ENCODE measurements around the gene ZC3H13.

Gene ZC3H13

GRCh38 chr13:45951166-45951565 lies 101.4 kb downstream of the ZC3H13 start:
- no peak overlapping the region for H3K4me3 ChIP-seq (ENCODE audit: low read length in 2 of 2)
- H3K36me3 ChIP-seq (ENCODE audit: control insufficient read depth in 2 of 2, insufficient read depth in 2 of 2, low read length in 2 of 2), result peaks cover 1 to 4% of the 10 kb centered on the region in 2 donors
- no peak overlapping the region for H3K27ac ChIP-seq (ENCODE audit: low read depth in 2 of 2, low read length in 2 of 2)
- H3K9me3 ChIP-seq (ENCODE audit: control insufficient read depth in 2 of 2, low read length in 2 of 2), result no peaks in the 10 kb centered on the region
- no peaks in the 10 kb centered on the region for H3K4me1 ChIP-seq (ENCODE audit: control insufficient read depth in 2 of 2, insufficient read depth in 2 of 2, low read length in 2 of 2)
- no peaks in the 10 kb centered on the region for H3K27me3 ChIP-seq (ENCODE audit: control insufficient read depth in 2 of 2, insufficient read depth in 2 of 2, low read length in 2 of 2)
- H3K9ac ChIP-seq (ENCODE audit: low read depth in 1 of 2, low read length in 2 of 2), result no peak overlapping the region

- no peak overlapping the region for H3K9ac ChIP-seq (ENCODE audit: low read depth in 1 of 2, low read length in 2 of 2)
- H3K36me3 ChIP-seq (ENCODE audit: control insufficient read depth in 2 of 2, insufficient read depth in 2 of 2, low read length in 2 of 2), result no peaks in the 10 kb centered on the region
- no peak overlapping the region for H3K27ac ChIP-seq (ENCODE audit: low read depth in 2 of 2, low read length in 2 of 2)
- H3K27me3 ChIP-seq (ENCODE audit: control insufficient read depth in 2 of 2, insufficient read depth in 2 of 2, low read length in 2 of 2), result no peaks in the 10 kb centered on the region
- no peak overlapping the region for H3K4me3 ChIP-seq (ENCODE audit: low read length in 2 of 2)
- no peaks in the 10 kb centered on the region for H3K9me3 ChIP-seq (ENCODE audit: control insufficient read depth in 2 of 2, low read length in 2 of 2)
- H3K4me1 ChIP-seq (ENCODE audit: control insufficient read depth in 2 of 2, insufficient read depth in 2 of 2, low read length in 2 of 2), result no peaks in the 10 kb centered on the region
Observed at GRCh38 chr13:45950386-45951000, 102.1 kb downstream of the ZC3H13 start.

GRCh38 chr13:45949161-45949560 lies 103.4 kb downstream of the ZC3H13 start:
- no peaks in the 10 kb centered on the region for H3K36me3 ChIP-seq (ENCODE audit: control insufficient read depth in 2 of 2, insufficient read depth in 2 of 2, low read length in 2 of 2)
- no peak overlapping the region for H3K9ac ChIP-seq (ENCODE audit: low read depth in 1 of 2, low read length in 2 of 2)
- H3K4me3 ChIP-seq (ENCODE audit: low read length in 2 of 2), result no peak overlapping the region
- H3K9me3 ChIP-seq (ENCODE audit: control insufficient read depth in 2 of 2, low read length in 2 of 2), result no peaks in the 10 kb centered on the region
- H3K27ac ChIP-seq (ENCODE audit: low read depth in 2 of 2, low read length in 2 of 2), result no peak overlapping the region
- H3K4me1 ChIP-seq (ENCODE audit: control insufficient read depth in 2 of 2, insufficient read depth in 2 of 2, low read length in 2 of 2), result no peaks in the 10 kb centered on the region
- no peaks in the 10 kb centered on the region for H3K27me3 ChIP-seq (ENCODE audit: control insufficient read depth in 2 of 2, insufficient read depth in 2 of 2, low read length in 2 of 2)

- Histone ChIP-seq H3K4me3 (ENCODE audit: low read length in 2 of 2) (no peak overlapping the region), H3K9me3 (ENCODE audit: control insufficient read depth in 2 of 2, low read length in 2 of 2) (no peaks in the 10 kb centered on the region), H3K27me3 (ENCODE audit: control insufficient read depth in 2 of 2, insufficient read depth in 2 of 2, low read length in 2 of 2) (no peaks in the 10 kb centered on the region), H3K4me1 (ENCODE audit: control insufficient read depth in 2 of 2, insufficient read depth in 2 of 2, low read length in 2 of 2) (no peaks in the 10 kb centered on the region), H3K9ac (ENCODE audit: low read depth in 1 of 2, low read length in 2 of 2) (no peak overlapping the region), H3K36me3 (ENCODE audit: control insufficient read depth in 2 of 2, insufficient read depth in 2 of 2, low read length in 2 of 2) (no peaks in the 10 kb centered on the region), H3K27ac (ENCODE audit: low read depth in 2 of 2, low read length in 2 of 2) (no peak overlapping the region)
Observed at GRCh38 chr13:45943965-45944364, 108.6 kb downstream of the ZC3H13 start.

GRCh38 chr13:45943120-45943519 lies 109.4 kb downstream of the ZC3H13 start:
- Histone ChIP-seq H3K36me3 (ENCODE audit: control insufficient read depth in 2 of 2, insufficient read depth in 2 of 2, low read length in 2 of 2) (no peaks in the 10 kb centered on the region), H3K4me1 (ENCODE audit: control insufficient read depth in 2 of 2, insufficient read depth in 2 of 2, low read length in 2 of 2) (no peaks in the 10 kb centered on the region), H3K9ac (ENCODE audit: low read depth in 1 of 2, low read length in 2 of 2) (no peak overlapping the region), H3K27me3 (ENCODE audit: control insufficient read depth in 2 of 2, insufficient read depth in 2 of 2, low read length in 2 of 2) (no peaks in the 10 kb centered on the region), H3K9me3 (ENCODE audit: control insufficient read depth in 2 of 2, low read length in 2 of 2) (no peaks in the 10 kb centered on the region), H3K27ac (ENCODE audit: low read depth in 2 of 2, low read length in 2 of 2) (no peak overlapping the region), H3K4me3 (ENCODE audit: low read length in 2 of 2) (no peak overlapping the region)

GRCh38 chr13:45941261-45941660 lies 111.3 kb downstream of the ZC3H13 start:
- Histone ChIP-seq H3K4me3 (ENCODE audit: low read length in 2 of 2) (no peak overlapping the region), H3K36me3 (ENCODE audit: control insufficient read depth in 2 of 2, insufficient read depth in 2 of 2, low read length in 2 of 2) (no peaks in the 10 kb centered on the region), H3K9ac (ENCODE audit: low read depth in 1 of 2, low read length in 2 of 2) (no peak overlapping the region), H3K9me3 (ENCODE audit: control insufficient read depth in 2 of 2, low read length in 2 of 2) (no peaks in the 10 kb centered on the region), H3K27ac (ENCODE audit: low read depth in 2 of 2, low read length in 2 of 2) (no peak overlapping the region), H3K4me1 (ENCODE audit: control insufficient read depth in 2 of 2, insufficient read depth in 2 of 2, low read length in 2 of 2) (no peaks in the 10 kb centered on the region), H3K27me3 (ENCODE audit: control insufficient read depth in 2 of 2, insufficient read depth in 2 of 2, low read length in 2 of 2) (no peaks in the 10 kb centered on the region)

- H3K4me1 ChIP-seq (ENCODE audit: control insufficient read depth in 2 of 2, insufficient read depth in 2 of 2, low read length in 2 of 2), result no peaks in the 10 kb centered on the region
- H3K9me3 ChIP-seq (ENCODE audit: control insufficient read depth in 2 of 2, low read length in 2 of 2), result no peaks in the 10 kb centered on the region
- H3K27me3 ChIP-seq (ENCODE audit: control insufficient read depth in 2 of 2, insufficient read depth in 2 of 2, low read length in 2 of 2), result no peaks in the 10 kb centered on the region
- H3K4me3 ChIP-seq (ENCODE audit: low read length in 2 of 2), result no peak overlapping the region
- H3K9ac ChIP-seq (ENCODE audit: low read depth in 1 of 2, low read length in 2 of 2), result no peak overlapping the region
- no peaks in the 10 kb centered on the region for H3K36me3 ChIP-seq (ENCODE audit: control insufficient read depth in 2 of 2, insufficient read depth in 2 of 2, low read length in 2 of 2)
- no peak overlapping the region for H3K27ac ChIP-seq (ENCODE audit: low read depth in 2 of 2, low read length in 2 of 2)
Observed at GRCh38 chr13:45940061-45940460, 112.5 kb downstream of the ZC3H13 start.

GRCh38 chr13:45936621-45937020 lies 115.9 kb downstream of the ZC3H13 start:
- H3K9ac ChIP-seq (ENCODE audit: low read depth in 1 of 2, low read length in 2 of 2), result no peak overlapping the region

GRCh38 chr13:45934283-45934682 lies 118.3 kb downstream of the ZC3H13 start:
- no peaks in the 10 kb centered on the region for H3K4me1 ChIP-seq (ENCODE audit: control insufficient read depth in 2 of 2, insufficient read depth in 2 of 2, low read length in 2 of 2)
- no peak overlapping the region for H3K27ac ChIP-seq (ENCODE audit: low read depth in 2 of 2, low read length in 2 of 2)
- H3K4me3 ChIP-seq (ENCODE audit: low read length in 2 of 2), result no peak overlapping the region
- H3K27me3 ChIP-seq (ENCODE audit: control insufficient read depth in 2 of 2, insufficient read depth in 2 of 2, low read length in 2 of 2), result no peaks in the 10 kb centered on the region
- H3K9me3 ChIP-seq (ENCODE audit: control insufficient read depth in 2 of 2, low read length in 2 of 2), result no peaks in the 10 kb centered on the region
- no peaks in the 10 kb centered on the region for H3K36me3 ChIP-seq (ENCODE audit: control insufficient read depth in 2 of 2, insufficient read depth in 2 of 2, low read length in 2 of 2)
- no peak overlapping the region for H3K9ac ChIP-seq (ENCODE audit: low read depth in 1 of 2, low read length in 2 of 2)

More at GRCh38 chr13:45936621-45937020, 115.9 kb downstream of the ZC3H13 start:
- H3K27ac ChIP-seq (ENCODE audit: low read depth in 2 of 2, low read length in 2 of 2), result no peak overlapping the region
- H3K27me3 ChIP-seq (ENCODE audit: control insufficient read depth in 2 of 2, insufficient read depth in 2 of 2, low read length in 2 of 2), result no peaks in the 10 kb centered on the region
- H3K4me1 ChIP-seq (ENCODE audit: control insufficient read depth in 2 of 2, insufficient read depth in 2 of 2, low read length in 2 of 2), result no peaks in the 10 kb centered on the region
- H3K4me3 ChIP-seq (ENCODE audit: low read length in 2 of 2), result no peak overlapping the region
- no peaks in the 10 kb centered on the region for H3K9me3 ChIP-seq (ENCODE audit: control insufficient read depth in 2 of 2, low read length in 2 of 2)
- no peaks in the 10 kb centered on the region for H3K36me3 ChIP-seq (ENCODE audit: control insufficient read depth in 2 of 2, insufficient read depth in 2 of 2, low read length in 2 of 2)

GRCh38 chr13:45933203-45933908 lies 119.2 kb downstream of the ZC3H13 start:
- Histone ChIP-seq H3K4me3 (ENCODE audit: low read length in 2 of 2) (no peak overlapping the region), H3K27me3 (ENCODE audit: control insufficient read depth in 2 of 2, insufficient read depth in 2 of 2, low read length in 2 of 2) (no peaks in the 10 kb centered on the region), H3K36me3 (ENCODE audit: control insufficient read depth in 2 of 2, insufficient read depth in 2 of 2, low read length in 2 of 2) (no peaks in the 10 kb centered on the region), H3K4me1 (ENCODE audit: control insufficient read depth in 2 of 2, insufficient read depth in 2 of 2, low read length in 2 of 2) (no peaks in the 10 kb centered on the region), H3K9ac (ENCODE audit: low read depth in 1 of 2, low read length in 2 of 2) (no peak overlapping the region), H3K9me3 (ENCODE audit: control insufficient read depth in 2 of 2, low read length in 2 of 2) (no peaks in the 10 kb centered on the region), H3K27ac (ENCODE audit: low read depth in 2 of 2, low read length in 2 of 2) (no peak overlapping the region)

Measured in mucosa of rectum (tissue), 2 donors.